ENCODE results near the gene CELF6. TPM values are rescaled to one million over a fixed set of nuclear protein-coding genes. Genes with fewer than 3 reads are reported as not detected.

The CELF6 gene
- total RNA-seq, 1 experiment from 2014 or later: not detected

GRCh38 chr15:72358121-72358520 is 38.2 kb upstream of the CELF6 start:
- no peak for TF ChIP-seq EZH2 (IDR thresholded peaks at IDR 0.05; ENCODE audit: borderline replicate concordance, low read depth, low read length, poor library complexity, severe bottlenecking)
- TF ChIP-seq CTCF (conservative IDR thresholded peaks at IDR 0.05; ENCODE audit: low read depth, low read length): no peak
- no TSS peak for BruUV-seq (replicated peaks)
- H3K4me1 ChIP-seq (ENCODE audit: insufficient read depth, low read length, poor library complexity, severe bottlenecking): peaks cover 7% of the 10 kb centered on the region
- intact Hi-C loops (cut with micrococcal nuclease; ENCODE audit: unreplicated experiment): no loop called here
- DNase-seq (ENCODE audit: low spot score): no peak
- H3K27ac ChIP-seq (ENCODE audit: low read depth, low read length, poor library complexity, severe bottlenecking): no peak overlapping the region
- H3K27me3 ChIP-seq (replicated peaks; ENCODE audit: insufficient read depth, low read depth, low read length, poor library complexity): no peaks in the 10 kb centered on the region
- ChIA-PET CTCF (no interaction called here), POLR2A (ENCODE audit: low non-redundant PET) (no interaction called here)
- no peaks in the 10 kb centered on the region for H3K9me3 ChIP-seq (ENCODE audit: low read depth, low read length, poor library complexity, severe bottlenecking)
- no peak overlapping the region for H3K4me3 ChIP-seq (ENCODE audit: low read depth, low read length, poor library complexity, severe bottlenecking)
- peaks cover 4% of the 10 kb centered on the region for H3K36me3 ChIP-seq (ENCODE audit: insufficient read depth, low read length, poor library complexity, severe bottlenecking)

- DNase-seq (ENCODE audit: low spot score): no peak
- POLR2A ChIA-PET (ENCODE audit: low non-redundant PET): no interaction called here
- H3K9me3 ChIP-seq (ENCODE audit: low read depth, low read length, poor library complexity, severe bottlenecking): no peaks in the 10 kb centered on the region
- H3K27me3 ChIP-seq (replicated peaks; ENCODE audit: insufficient read depth, low read depth, low read length, poor library complexity): no peaks in the 10 kb centered on the region
- H3K4me3 ChIP-seq (ENCODE audit: low read depth, low read length, poor library complexity, severe bottlenecking): no peak overlapping the region
- H3K27ac ChIP-seq (ENCODE audit: low read depth, low read length, poor library complexity, severe bottlenecking): no peak overlapping the region
- peaks cover 7% of the 10 kb centered on the region for H3K4me1 ChIP-seq (ENCODE audit: insufficient read depth, low read length, poor library complexity, severe bottlenecking)
- intact Hi-C loops (cut with micrococcal nuclease; ENCODE audit: unreplicated experiment): no loop called here
- TF ChIP-seq EZH2 (IDR thresholded peaks at IDR 0.05; ENCODE audit: borderline replicate concordance, low read depth, low read length, poor library complexity, severe bottlenecking): no peak
- TF ChIP-seq CTCF (conservative IDR thresholded peaks at IDR 0.05; ENCODE audit: low read depth, low read length): no peak
- BruUV-seq (replicated peaks): no TSS peak
- CTCF ChIA-PET: no interaction called here
- H3K36me3 ChIP-seq (ENCODE audit: insufficient read depth, low read length, poor library complexity, severe bottlenecking): peaks cover 13% of the 10 kb centered on the region
These were observed 34.5 kb upstream of the CELF6 start for GRCh38 chr15:72354496-72354895.

- Histone ChIP-seq H3K27me3 (replicated peaks; ENCODE audit: insufficient read depth, low read depth, low read length, poor library complexity) (no peaks in the 10 kb centered on the region), H3K36me3 (ENCODE audit: insufficient read depth, low read length, poor library complexity, severe bottlenecking) (peaks cover 13% of the 10 kb centered on the region)
These were observed 33.3 kb upstream of the CELF6 start for GRCh38 chr15:72353266-72353665.

More at GRCh38 chr15:72353266-72353665, 33.3 kb upstream of the CELF6 start:
- CTCF ChIA-PET: no interaction called here
- peaks cover 4% of the 10 kb centered on the region for H3K4me1 ChIP-seq (ENCODE audit: insufficient read depth, low read length, poor library complexity, severe bottlenecking)
- no peak overlapping the region for H3K27ac ChIP-seq (ENCODE audit: low read depth, low read length, poor library complexity, severe bottlenecking)
- no peak for DNase-seq (ENCODE audit: low spot score)
- no TSS peak for BruUV-seq (replicated peaks)
- H3K4me3 ChIP-seq (ENCODE audit: low read depth, low read length, poor library complexity, severe bottlenecking): no peak overlapping the region
- no peaks in the 10 kb centered on the region for H3K9me3 ChIP-seq (ENCODE audit: low read depth, low read length, poor library complexity, severe bottlenecking)
- TF ChIP-seq EZH2 (IDR thresholded peaks at IDR 0.05; ENCODE audit: borderline replicate concordance, low read depth, low read length, poor library complexity, severe bottlenecking): no peak
- TF ChIP-seq CTCF (conservative IDR thresholded peaks at IDR 0.05; ENCODE audit: low read depth, low read length): no peak
- POLR2A ChIA-PET (ENCODE audit: low non-redundant PET): no interaction called here
- intact Hi-C loops (cut with micrococcal nuclease; ENCODE audit: unreplicated experiment): no loop called here
